MM.1S (cell line): ENCODE results near the gene RPN1.

Experiments used
- DNase-seq: peaks from one replicate; pipeline ENCODE4 v3.0.0-alpha.2; 2015
- H2AFZ ChIP-seq: fragments of 300-600 bp; sonication (generic); 2 replicates; pipeline ENCODE4 v1.6.0; 2016; ENCODE audit warnings: antibody characterized with exemption, low read length
- H3F3A ChIP-seq: fragments of 300-600 bp; sonication (generic); 2 replicates; pipeline ENCODE4 v1.6.1; 2016; ENCODE audit warnings: mild to moderate bottlenecking, antibody characterized with exemption, low read length, moderate library complexity, mixed read lengths; ENCODE audit not compliant: insufficient read depth
- H3K27ac ChIP-seq: fragments of 300-600 bp; sonication (generic); 2 replicates; pipeline ENCODE4 v1.5.1; 2016; ENCODE audit warnings: mild to moderate bottlenecking, low read length
- H3K27me3 ChIP-seq: fragments of 300-600 bp; sonication (generic); replicated peaks from 2 replicates; pipeline ENCODE4 v1.6.0; 2016; ENCODE audit warnings: low read length; ENCODE audit not compliant: insufficient read depth
- H3K36me3 ChIP-seq: fragments of 300-600 bp; sonication (generic); replicated peaks from 2 replicates; pipeline ENCODE4 v1.6.1; 2016; ENCODE audit warnings: mild to moderate bottlenecking, low read length, mixed read lengths; ENCODE audit not compliant: insufficient read depth
- H3K4me1 ChIP-seq: fragments of 300-600 bp; sonication (generic); 2 replicates; pipeline ENCODE4 v1.6.1; 2016; ENCODE audit warnings: low read length, mixed read lengths
- H3K4me2 ChIP-seq: fragments of 300-600 bp; sonication (generic); 2 replicates; pipeline ENCODE4 v1.6.0; 2016; ENCODE audit warnings: low read depth, low read length
- H3K4me3 ChIP-seq: fragments of 300-600 bp; sonication (generic); 2 replicates; pipeline ENCODE4 v1.5.1; 2016; ENCODE audit warnings: low read length, mixed read lengths
- H3K79me2 ChIP-seq: fragments of 300-600 bp; sonication (generic); 2 replicates; pipeline ENCODE4 v1.6.1; 2016; ENCODE audit warnings: mixed run types, low read length, mixed read lengths
- H3K9ac ChIP-seq: fragments of 300-600 bp; sonication (generic); 2 replicates; pipeline ENCODE4 v1.6.1; 2016; ENCODE audit warnings: low read length, mixed read lengths
- H3K9me2 ChIP-seq: fragments of 300-600 bp; sonication (generic); replicated peaks from 2 replicates; pipeline ENCODE4 v1.6.1; 2016; ENCODE audit warnings: mild to moderate bottlenecking, low read length, mixed read lengths; ENCODE audit not compliant: insufficient read depth
- H3K9me3 ChIP-seq: fragments of 300-600 bp; sonication (generic); replicated peaks from 2 replicates; pipeline ENCODE4 v1.6.1; 2016; ENCODE audit warnings: mild to moderate bottlenecking, low read length, mixed read lengths; ENCODE audit not compliant: insufficient read depth
- H4K20me1 ChIP-seq: fragments of 300-600 bp; sonication (generic); 2 replicates; pipeline ENCODE4 v1.6.1; 2016; ENCODE audit warnings: mild to moderate bottlenecking, low read length, moderate library complexity, mixed read lengths; ENCODE audit not compliant: insufficient read depth
- EZH2 ChIP-seq: fragments of 300-600 bp; sonication (generic); optimal IDR thresholded peaks from 2 replicates; pipeline ENCODE3; 2017; ENCODE audit warnings: low read depth, mild to moderate bottlenecking, antibody characterized with exemption, low read length, mixed read lengths
- EZH2phosphoT487 ChIP-seq: fragments of 300-600 bp; sonication (generic); IDR thresholded peaks from 2 replicates; pipeline ENCODE4 v1.6.1; 2018; ENCODE audit warnings: antibody characterized with exemption, low read length
- TF ChIP-seq, protein P1 (sequence below): fragments of 300-600 bp; sonication (generic); IDR thresholded peaks from 2 replicates; pipeline ENCODE4 v1.5.1; 2016; ENCODE audit warnings: antibody characterized with exemption, low read length, mixed read lengths

Gene RPN1

GRCh38 chr3:128632301-128632700, 18.3 kb downstream of the RPN1 start:
- Histone ChIP-seq H3F3A (0 out of 2 replicates have a peak, but pooled peaks cover 5% of the 10 kb centered on the region), H4K20me1 (peaks cover 12% of the 10 kb centered on the region; the same call in 1 of the 2 replicates), H3K4me1 (no peaks in the 10 kb centered on the region), H3K27ac (no peak overlapping the region), H3K4me2 (no peak overlapping the region), H3K27me3 (no peaks in the 10 kb centered on the region), H3K4me3 (no peak overlapping the region), H3K9me2 (no peaks in the 10 kb centered on the region), H3K36me3 (peaks cover 19% of the 10 kb centered on the region; the same call in 1 of the 2 replicates), H3K9ac (no peak overlapping the region), H3K79me2 (peaks cover 93% of the 10 kb centered on the region), H3K9me3 (no peaks in the 10 kb centered on the region), H2AFZ (no peak overlapping the region)
- TF ChIP-seq EZH2 (no peak), EZH2phosphoT487 (no peak)
- TF ChIP-seq, protein P1, sequence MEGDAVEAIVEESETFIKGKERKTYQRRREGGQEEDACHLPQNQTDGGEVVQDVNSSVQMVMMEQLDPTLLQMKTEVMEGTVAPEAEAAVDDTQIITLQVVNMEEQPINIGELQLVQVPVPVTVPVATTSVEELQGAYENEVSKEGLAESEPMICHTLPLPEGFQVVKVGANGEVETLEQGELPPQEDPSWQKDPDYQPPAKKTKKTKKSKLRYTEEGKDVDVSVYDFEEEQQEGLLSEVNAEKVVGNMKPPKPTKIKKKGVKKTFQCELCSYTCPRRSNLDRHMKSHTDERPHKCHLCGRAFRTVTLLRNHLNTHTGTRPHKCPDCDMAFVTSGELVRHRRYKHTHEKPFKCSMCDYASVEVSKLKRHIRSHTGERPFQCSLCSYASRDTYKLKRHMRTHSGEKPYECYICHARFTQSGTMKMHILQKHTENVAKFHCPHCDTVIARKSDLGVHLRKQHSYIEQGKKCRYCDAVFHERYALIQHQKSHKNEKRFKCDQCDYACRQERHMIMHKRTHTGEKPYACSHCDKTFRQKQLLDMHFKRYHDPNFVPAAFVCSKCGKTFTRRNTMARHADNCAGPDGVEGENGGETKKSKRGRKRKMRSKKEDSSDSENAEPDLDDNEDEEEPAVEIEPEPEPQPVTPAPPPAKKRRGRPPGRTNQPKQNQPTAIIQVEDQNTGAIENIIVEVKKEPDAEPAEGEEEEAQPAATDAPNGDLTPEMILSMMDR: no peak
- no peak for DNase-seq

DNA sequence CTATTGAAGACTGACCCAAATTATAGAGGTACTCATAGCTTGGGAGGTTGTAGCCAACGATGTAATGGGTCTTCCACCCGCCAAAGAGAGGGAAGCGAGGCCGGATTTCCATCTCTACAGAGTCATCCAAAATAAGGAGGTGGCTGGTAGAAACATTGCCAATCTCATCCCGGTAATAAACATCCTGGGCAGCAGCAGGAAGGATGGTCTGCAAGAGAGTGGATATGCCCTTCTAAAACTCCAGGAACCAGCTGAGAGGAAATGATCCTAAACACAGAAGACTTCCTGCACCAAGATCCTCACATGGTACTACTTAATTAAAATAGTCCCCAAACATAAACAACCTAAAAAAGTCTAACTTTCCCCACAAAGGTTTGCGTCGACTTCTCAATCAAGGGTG, 20.7 kb downstream of the RPN1 start:
- Histone ChIP-seq H3K9ac (no peak overlapping the region), H3K9me3 (no peaks in the 10 kb centered on the region), H3K4me3 (no peak overlapping the region), H3F3A (0 out of 2 replicates have a peak, but pooled peaks cover 5% of the 10 kb centered on the region), H2AFZ (no peak overlapping the region), H3K4me2 (no peak overlapping the region), H3K4me1 (no peaks in the 10 kb centered on the region), H3K36me3 (peaks cover 27% of the 10 kb centered on the region), H4K20me1 (peaks cover 12% of the 10 kb centered on the region; the same call in 1 of the 2 replicates), H3K27ac (no peak overlapping the region), H3K27me3 (no peaks in the 10 kb centered on the region), H3K79me2 (peaks cover 94% of the 10 kb centered on the region), H3K9me2 (no peaks in the 10 kb centered on the region)
- TF ChIP-seq EZH2phosphoT487 (no peak), EZH2 (no peak)
- TF ChIP-seq, protein P1: no peak
- DNase-seq: no peak

DNA sequence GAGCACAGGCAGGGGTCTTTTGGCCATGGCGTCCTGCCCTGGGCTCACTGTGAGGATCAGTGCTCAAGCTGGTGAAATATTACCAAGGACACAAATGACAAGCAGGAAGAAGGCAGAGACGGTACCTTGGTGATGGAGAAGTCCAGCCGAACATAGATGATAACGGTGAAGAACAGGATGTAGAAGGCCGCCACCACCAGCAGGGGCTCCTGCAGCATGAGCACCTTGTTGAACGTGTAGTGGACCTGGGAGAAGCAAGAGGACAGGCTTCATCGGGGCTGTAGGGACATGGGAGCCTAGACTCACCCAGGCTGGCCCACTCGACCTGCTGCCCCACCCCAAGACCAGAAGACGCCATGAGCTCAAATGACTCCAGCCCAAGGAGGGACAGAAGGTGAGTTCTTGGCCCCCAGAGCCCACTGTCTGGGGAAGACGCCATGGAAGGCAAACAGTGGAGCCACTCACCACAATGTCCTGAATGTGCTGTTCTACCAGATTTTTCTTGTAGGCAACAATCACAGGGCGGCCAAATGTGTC, 25.1 kb downstream of the RPN1 start:
- TF ChIP-seq EZH2 (no peak), EZH2phosphoT487 (no peak)
- TF ChIP-seq, protein P1: no peak
- Histone ChIP-seq H3K9me3 (no peaks in the 10 kb centered on the region), H3K4me3 (no peak overlapping the region), H3K4me1 (no peaks in the 10 kb centered on the region), H4K20me1 (peaks cover 8% of the 10 kb centered on the region; the same call in 1 of the 2 replicates), H3K27ac (no peak overlapping the region), H2AFZ (no peak overlapping the region), H3K4me2 (no peak overlapping the region), H3K27me3 (no peaks in the 10 kb centered on the region), H3K9ac (no peak overlapping the region), H3K9me2 (no peaks in the 10 kb centered on the region), H3F3A (peaks cover 8% of the 10 kb centered on the region; the same call in 1 of the 2 replicates), H3K79me2 (peaks cover 97% of the 10 kb centered on the region), H3K36me3 (peaks cover 28% of the 10 kb centered on the region)
- no peak for DNase-seq
